Thyroid gland (tissue), 4 donors: ENCODE measurements around the gene NEMP1. TPM values are rescaled to one million over a fixed set of nuclear protein-coding genes. Genes with fewer than 3 reads are reported as not detected.
"Not testable (repeated sequence)": the region's sequence is repeated elsewhere in the genome, so short reads cannot be mapped to it uniquely, and the experiment has no call there.

Source experiments
- DNase-seq, 2 donors: peaks; one replicate each; pipeline ENCODE4 v3.0.0-alpha.2; 2019
- H3K27ac ChIP-seq, 3 donors: fragments of 200-600 bp; sonication (generic); 1 replicate in 2 of 3; 2 replicates in 1 of 3; pipeline ENCODE4 v1.5.1; 2016 to 2019; ENCODE audit warnings: mild to moderate bottlenecking in 1 of 3, moderate library complexity in 1 of 3
- H3K27me3 ChIP-seq: fragments of 200-600 bp; sonication (generic); one replicate; pipeline ENCODE4 v1.5.1; 2019
- H3K36me3 ChIP-seq, 2 donors: fragments of 200-600 bp; sonication (generic); one replicate each; pipeline ENCODE4 v1.5.1; 2016 to 2019
- H3K4me1 ChIP-seq, 2 donors: fragments of 200-600 bp; sonication (generic); one replicate each; pipeline ENCODE4 v1.5.1; 2017 to 2019
- H3K4me3 ChIP-seq, 3 donors: fragments of 200-600 bp; sonication (generic); replicated peaks in 1 of 3; 1 replicate in 2 of 3; 2 replicates in 1 of 3; pipeline ENCODE4 v1.5.1; 2016; ENCODE audit warnings: mild to moderate bottlenecking in 1 of 3
- H3K9me3 ChIP-seq: fragments of 200-600 bp; sonication (generic); one replicate; pipeline ENCODE4 v1.5.1; 2017
- POLR2A ChIP-seq, 2 donors: fragments of 450-650 bp; IDR thresholded peaks; one replicate each; pipeline ENCODE4 v1.6.1; 2017; ENCODE audit warnings: antibody characterized with exemption in 2 of 2, mild to moderate bottlenecking in 2 of 2, moderate library complexity in 1 of 2
- WGBS, 2 donors: methylation state at CpG; one replicate each; pipeline ENCODE4 v1.1.5; 2017; 5-methylcytosine and 5-hydroxymethylcytosine counted together
- intact Hi-C: fragments of 100-400 bp; cut with DNase I; formaldehyde crosslinking; loops from one replicate; pipeline ENCODE4 v1.15.1; 2023
- total RNA-seq, 4 donors: library from RNA; depleted of rRNA; stranded (reverse); fragments of >200 nt; gene quantifications; one replicate each; pipeline ENCODE4 v1.2.3, GENCODE V29; 2016
- TF ChIP-seq, protein P1 (sequence below), 6 experiments: fragments of 200-600 bp in 3 of 6; fragments of 450-650 bp in 3 of 6; sonication (generic) in 3 of 6; IDR thresholded peaks; one replicate each; pipeline ENCODE4 v1.5.1; 2016 to 2019; ENCODE audit warnings: antibody characterized with exemption in 6 of 6, mild to moderate bottlenecking in 2 of 6, inconsistent platforms in 1 of 6, moderate library complexity in 1 of 6

Gene NEMP1
- total RNA-seq, 4 donors from 2014 or later, result 5.6 to 10.9 (median 9.2) TPM

DNA sequence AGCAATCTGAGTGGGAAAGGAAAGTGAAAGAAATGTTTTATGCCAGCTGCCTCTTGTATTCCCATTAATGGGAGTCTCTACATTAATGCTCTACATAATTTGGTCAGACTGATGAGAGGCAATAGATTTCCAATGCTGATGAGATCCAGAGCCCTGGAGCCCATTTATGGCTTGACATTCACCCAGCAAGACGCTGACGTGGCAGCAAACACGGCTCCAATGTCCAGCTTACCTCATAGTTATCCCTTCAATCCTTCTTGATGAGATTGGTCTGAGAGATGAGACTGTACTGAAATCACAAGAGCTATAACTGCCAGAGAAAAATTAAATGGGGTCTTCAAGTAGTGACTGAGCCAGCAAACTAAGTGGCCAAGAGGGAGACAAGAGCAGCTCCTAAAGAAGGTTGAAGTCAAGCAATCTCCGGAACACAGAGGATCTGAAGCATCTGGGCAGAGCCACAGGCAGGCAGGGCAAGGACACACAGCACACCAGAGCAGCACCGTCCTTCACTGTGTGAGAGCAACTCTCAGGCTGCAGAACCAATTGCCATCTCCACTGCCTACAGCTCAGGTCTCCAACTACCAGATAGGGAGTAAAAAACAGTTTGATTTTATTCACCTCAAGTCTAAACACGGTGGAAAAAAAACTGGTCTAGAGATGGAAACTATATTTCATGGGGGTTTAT lies 21.4 kb downstream of the NEMP1 start:
- Histone ChIP-seq H3K4me1 (no peaks in the 10 kb centered on the region), H3K36me3 (peaks cover 9 to 10% of the 10 kb centered on the region in 2 donors), H3K4me3 (no peak overlapping the region), H3K9me3 (no peaks in the 10 kb centered on the region), H3K27ac (peak overlapping the region in 1 of 3 donors; percentile 21), H3K27me3 (no peaks in the 10 kb centered on the region)
- DNase-seq, result no peak
- intact Hi-C loops, result no loop called here
- WGBS, 2 donors, result 82 to 94% methylated on average over 6 of the region's 6 CpGs
- TF ChIP-seq, protein P1, sequence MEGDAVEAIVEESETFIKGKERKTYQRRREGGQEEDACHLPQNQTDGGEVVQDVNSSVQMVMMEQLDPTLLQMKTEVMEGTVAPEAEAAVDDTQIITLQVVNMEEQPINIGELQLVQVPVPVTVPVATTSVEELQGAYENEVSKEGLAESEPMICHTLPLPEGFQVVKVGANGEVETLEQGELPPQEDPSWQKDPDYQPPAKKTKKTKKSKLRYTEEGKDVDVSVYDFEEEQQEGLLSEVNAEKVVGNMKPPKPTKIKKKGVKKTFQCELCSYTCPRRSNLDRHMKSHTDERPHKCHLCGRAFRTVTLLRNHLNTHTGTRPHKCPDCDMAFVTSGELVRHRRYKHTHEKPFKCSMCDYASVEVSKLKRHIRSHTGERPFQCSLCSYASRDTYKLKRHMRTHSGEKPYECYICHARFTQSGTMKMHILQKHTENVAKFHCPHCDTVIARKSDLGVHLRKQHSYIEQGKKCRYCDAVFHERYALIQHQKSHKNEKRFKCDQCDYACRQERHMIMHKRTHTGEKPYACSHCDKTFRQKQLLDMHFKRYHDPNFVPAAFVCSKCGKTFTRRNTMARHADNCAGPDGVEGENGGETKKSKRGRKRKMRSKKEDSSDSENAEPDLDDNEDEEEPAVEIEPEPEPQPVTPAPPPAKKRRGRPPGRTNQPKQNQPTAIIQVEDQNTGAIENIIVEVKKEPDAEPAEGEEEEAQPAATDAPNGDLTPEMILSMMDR (IDR thresholded peaks at IDR 0.05), result no peak
- no peak for TF ChIP-seq POLR2A (IDR thresholded peaks at IDR 0.05)

DNA sequence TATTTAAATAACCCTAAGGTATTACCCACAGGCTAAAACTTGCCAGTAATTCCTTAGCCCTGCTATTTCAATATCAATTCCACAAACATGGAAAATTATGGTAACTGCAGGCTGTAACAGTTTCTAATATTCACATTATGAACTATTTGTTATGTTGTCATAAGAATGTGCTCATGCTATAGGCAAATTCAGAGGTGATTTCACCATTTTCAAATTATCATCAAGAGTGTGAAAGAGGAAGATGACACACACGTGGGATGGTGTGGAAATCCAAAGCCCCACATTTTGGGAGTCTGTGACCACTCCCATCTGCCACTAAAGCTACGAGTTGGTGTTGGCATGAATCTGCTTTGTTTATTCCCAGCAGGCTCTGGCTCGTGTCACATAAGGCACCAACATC lies 22.8 kb downstream of the NEMP1 start:
- no peak for DNase-seq
- intact Hi-C loops, result no loop called here
- Histone ChIP-seq H3K4me1 (no peaks in the 10 kb centered on the region), H3K4me3 (no peak overlapping the region), H3K9me3 (no peaks in the 10 kb centered on the region), H3K27ac (no peak overlapping the region), H3K36me3 (peaks cover 9 to 10% of the 10 kb centered on the region in 2 donors), H3K27me3 (no peaks in the 10 kb centered on the region)
- 73 to 75% methylated on average over 3 of the region's 3 CpGs for WGBS, 2 donors
- TF ChIP-seq, protein P1 (IDR thresholded peaks at IDR 0.05), result no peak
- no peak for TF ChIP-seq POLR2A (IDR thresholded peaks at IDR 0.05)

DNA sequence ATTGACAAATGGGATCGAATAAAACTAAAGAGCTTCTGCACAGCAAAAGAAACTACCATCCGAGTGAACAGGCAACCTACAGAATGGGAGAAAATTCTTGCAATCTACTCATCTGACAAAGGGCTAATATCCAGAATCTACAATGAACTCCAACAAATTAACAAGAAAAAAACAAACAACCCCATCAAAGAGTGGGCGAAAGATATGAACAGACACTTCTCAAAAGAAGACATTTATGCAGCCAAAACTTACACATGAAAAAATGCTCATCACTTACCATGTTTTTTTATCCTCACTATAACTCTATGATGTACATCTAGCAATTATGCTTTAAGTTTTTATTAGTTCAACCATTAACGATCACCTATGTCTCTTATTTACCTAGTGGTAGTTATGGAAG lies 24.7 kb downstream of the NEMP1 start:
- H3K36me3 ChIP-seq, H3K9me3 ChIP-seq, H3K4me1 ChIP-seq, intact Hi-C loops, DNase-seq, H3K4me3 ChIP-seq, H3K27ac ChIP-seq, H3K27me3 ChIP-seq: not testable (repeated sequence)
- 95 to 98% methylated on average over 4 of the region's 4 CpGs for WGBS, 2 donors

DNA sequence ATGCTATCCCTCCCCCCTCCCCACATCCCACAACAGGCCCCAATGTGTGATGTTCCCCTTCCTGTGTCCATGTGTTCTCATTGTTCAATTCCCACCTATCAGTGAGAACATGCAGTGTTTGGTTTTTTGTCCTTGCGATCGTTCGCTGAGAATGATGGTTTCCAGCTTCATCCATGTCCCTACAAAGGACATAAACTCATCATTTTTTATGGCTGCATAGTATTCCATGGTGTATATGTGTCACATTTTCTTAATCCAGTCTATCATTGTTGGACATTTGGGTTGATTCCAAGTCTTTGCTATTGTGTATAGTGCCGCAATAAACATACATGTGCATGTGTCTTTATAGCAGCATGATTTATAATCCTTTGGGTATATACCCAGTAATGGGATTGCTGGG lies 25.4 kb downstream of the NEMP1 start:
- DNase-seq, intact Hi-C loops, H3K9me3 ChIP-seq, H3K27ac ChIP-seq, H3K4me3 ChIP-seq, H3K27me3 ChIP-seq, H3K36me3 ChIP-seq, H3K4me1 ChIP-seq: not testable (repeated sequence)
- WGBS, 2 donors, result 97 to 99% methylated on average over 4 of the region's 4 CpGs

DNA sequence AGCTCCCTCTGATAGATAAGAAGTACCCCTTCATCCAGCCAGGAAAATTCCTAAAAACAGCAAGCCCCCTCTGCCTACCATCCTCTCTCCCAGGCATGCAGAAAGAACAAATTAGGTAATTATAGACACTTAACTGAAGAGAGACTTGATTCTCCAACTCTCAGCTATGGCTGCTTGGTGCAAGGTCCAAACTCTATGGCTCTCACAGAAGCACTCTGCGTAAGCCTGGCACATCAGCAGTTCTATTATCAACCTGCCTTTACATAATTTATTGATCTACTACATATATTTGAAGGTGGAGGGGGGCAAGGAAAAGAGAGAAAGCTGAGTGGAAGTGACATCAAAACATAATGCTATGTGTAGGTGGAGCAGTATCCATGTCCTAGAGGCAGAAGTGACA lies 27.6 kb downstream of the NEMP1 start:
- no peak for DNase-seq
- no peak overlapping the region for H3K4me3 ChIP-seq
- intact Hi-C loops, result no loop called here
- H3K9me3 ChIP-seq, result no peaks in the 10 kb centered on the region
- H3K27me3 ChIP-seq, result no peaks in the 10 kb centered on the region
- WGBS, 2 donors, result 91 to 100% methylated on average over 1 of the region's 1 CpG
- H3K36me3 ChIP-seq, result no peaks in the 10 kb centered on the region
- no peak overlapping the region for H3K27ac ChIP-seq
- H3K4me1 ChIP-seq, result no peaks in the 10 kb centered on the region
- TF ChIP-seq, protein P1 (IDR thresholded peaks at IDR 0.05), result no peak
- TF ChIP-seq POLR2A (IDR thresholded peaks at IDR 0.05), result no peak

DNA sequence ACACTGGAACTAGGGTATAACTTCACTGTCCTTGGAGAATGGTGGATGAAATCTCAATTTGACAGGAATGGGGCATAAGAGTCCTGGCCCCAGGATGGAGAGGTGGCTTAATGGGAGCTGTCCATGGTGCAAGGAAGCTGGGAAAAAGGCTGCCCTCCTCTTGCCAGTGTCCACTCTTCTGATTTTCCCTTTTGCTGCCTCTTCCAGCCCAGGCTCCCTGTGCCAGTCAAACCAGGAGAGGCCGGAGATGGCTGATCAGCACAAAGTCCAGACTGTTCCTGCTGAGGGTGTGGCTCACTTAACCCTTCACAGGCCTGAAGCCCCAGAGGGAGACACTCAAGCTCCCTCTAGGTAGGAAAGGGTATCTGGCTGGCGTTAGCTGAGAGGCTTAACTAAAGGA lies 28.7 kb downstream of the NEMP1 start, which contains the start of gene MYO1A:
TSS of gene MYO1A (minus strand) at position 240 of the 400 bp plus-strand sequence. CDS start 1,806 bp downstream, outside the sequence.
- TF ChIP-seq, protein P1 (IDR thresholded peaks at IDR 0.05), result no peak
- TF ChIP-seq POLR2A (IDR thresholded peaks at IDR 0.05), result no peak
- intact Hi-C loops, result no loop called here
- Histone ChIP-seq H3K4me1 (no peaks in the 10 kb centered on the region), H3K27ac (no peak within 1 kb of the TSS), H3K36me3 (no peaks in the 10 kb centered on the region), H3K9me3 (no peaks in the 10 kb centered on the region), H3K27me3 (no peaks in the 10 kb centered on the region), H3K4me3 (no peak within 1 kb of the TSS)
- DNase-seq, result no peak
- 39 to 41% methylated on average over 2 of the region's 2 CpGs for whole genome bisulfite sequencing, 2 donors
